Measurements from ENCODE around the gene TLR3. TPM values are rescaled to one million over a fixed set of nuclear protein-coding genes. Genes with fewer than 3 reads are reported as not detected.

TLR3 gene
- total RNA-seq, 1 experiment from 2014 or later, result 8.0 TPM

- intact Hi-C loops (cut with micrococcal nuclease; ENCODE audit: unreplicated experiment), result no loop called here
- BruUV-seq (replicated peaks), result no TSS peak
These were observed 19.6 kb downstream of the TLR3 start for GRCh38 chr4:186088523-186088922.

GRCh38 chr4:186092296-186092695 is 23.3 kb downstream of the TLR3 start:
- intact Hi-C loops (cut with micrococcal nuclease; ENCODE audit: unreplicated experiment), result no loop called here
- Mint-ChIP-seq H3K4me1 (ENCODE audit: low read depth, unreplicated experiment) (peaks cover 14% of the 10 kb centered on the region), H3K27me3 (ENCODE audit: unreplicated experiment) (peaks cover 22% of the 10 kb centered on the region), H3K9me3 (ENCODE audit: low read depth, unreplicated experiment) (no peaks in the 10 kb centered on the region), H3K27ac (ENCODE audit: unreplicated experiment) (no peak overlapping the region), H3K36me3 (ENCODE audit: insufficient read depth, unreplicated experiment) (no peaks in the 10 kb centered on the region), H3K4me3 (ENCODE audit: low read depth, unreplicated experiment) (no peak overlapping the region)
- no TSS peak for BruUV-seq (replicated peaks)
- DNase-seq, result no peak
- CTCF ChIA-PET, result no interaction called here
- no peak for TF ChIP-seq CTCF (IDR thresholded peaks at IDR 0.05; ENCODE audit: unreplicated experiment)

More at GRCh38 chr4:186088523-186088922, 19.6 kb downstream of the TLR3 start:
- no peaks in the 10 kb centered on the region for H3K9me3 Mint-ChIP-seq (ENCODE audit: low read depth, unreplicated experiment)
- no peaks in the 10 kb centered on the region for H3K36me3 Mint-ChIP-seq (ENCODE audit: insufficient read depth, unreplicated experiment)
- CTCF ChIA-PET, result no interaction called here
- H3K27me3 Mint-ChIP-seq (ENCODE audit: unreplicated experiment), result no peaks in the 10 kb centered on the region
- no peak for DNase-seq
- H3K4me1 Mint-ChIP-seq (ENCODE audit: low read depth, unreplicated experiment), result peaks cover 14% of the 10 kb centered on the region
- H3K4me3 Mint-ChIP-seq (ENCODE audit: low read depth, unreplicated experiment), result no peak overlapping the region
- TF ChIP-seq CTCF (IDR thresholded peaks at IDR 0.05; ENCODE audit: unreplicated experiment), result no peak
- H3K27ac Mint-ChIP-seq (ENCODE audit: unreplicated experiment), result peak overlapping the region; percentile 88

- Mint-ChIP-seq H3K36me3 (ENCODE audit: insufficient read depth, unreplicated experiment) (no peaks in the 10 kb centered on the region), H3K27me3 (ENCODE audit: unreplicated experiment) (peaks cover 22% of the 10 kb centered on the region), H3K27ac (ENCODE audit: unreplicated experiment) (no peak overlapping the region), H3K4me1 (ENCODE audit: low read depth, unreplicated experiment) (no peaks in the 10 kb centered on the region), H3K4me3 (ENCODE audit: low read depth, unreplicated experiment) (no peak overlapping the region), H3K9me3 (ENCODE audit: low read depth, unreplicated experiment) (no peaks in the 10 kb centered on the region)
- intact Hi-C loops (cut with micrococcal nuclease; ENCODE audit: unreplicated experiment), result no loop called here
- TF ChIP-seq CTCF (IDR thresholded peaks at IDR 0.05; ENCODE audit: unreplicated experiment), result no peak
- no TSS peak for BruUV-seq (replicated peaks)
- CTCF ChIA-PET, result no interaction called here
- no peak for DNase-seq
These were observed 26.4 kb downstream of the TLR3 start for GRCh38 chr4:186095406-186095805.

- TF ChIP-seq CTCF (IDR thresholded peaks at IDR 0.05; ENCODE audit: unreplicated experiment), result no peak
- Mint-ChIP-seq H3K4me3 (ENCODE audit: low read depth, unreplicated experiment) (no peak overlapping the region), H3K27me3 (ENCODE audit: unreplicated experiment) (peaks cover 22% of the 10 kb centered on the region), H3K27ac (ENCODE audit: unreplicated experiment) (no peak overlapping the region), H3K4me1 (ENCODE audit: low read depth, unreplicated experiment) (no peaks in the 10 kb centered on the region), H3K9me3 (ENCODE audit: low read depth, unreplicated experiment) (no peaks in the 10 kb centered on the region), H3K36me3 (ENCODE audit: insufficient read depth, unreplicated experiment) (no peaks in the 10 kb centered on the region)
- intact Hi-C loops (cut with micrococcal nuclease; ENCODE audit: unreplicated experiment), result no loop called here
- CTCF ChIA-PET, result no interaction called here
- no peak for DNase-seq
- BruUV-seq (replicated peaks), result no TSS peak
These were observed 27.8 kb downstream of the TLR3 start for GRCh38 chr4:186096681-186097165.

All from Calu3 (cell line).